H1 (cell line): ENCODE data around the gene SMIM41. TPM values are rescaled to one million over a fixed set of nuclear protein-coding genes. Genes with fewer than 3 reads are reported as not detected.

ENCODE experiments used
- CTCF ChIA-PET: fragments of 300-600 bp; sonication (Branson Sonifier 250); formaldehyde crosslinking; loops from one replicate; lab custom pipeline; 2021; ENCODE audit not compliant: partially characterized antibody; lab: Charles Lee
- POLR2A ChIA-PET: fragments of 300-600 bp; sonication (Branson Sonifier 250); formaldehyde crosslinking; loops from one replicate; lab custom pipeline; 2021; ENCODE audit warnings: inconsistent platforms; ENCODE audit not compliant: partially characterized antibody; lab: Charles Lee
- DNase-seq, 2 experiments: peaks; one replicate each; pipeline versions ENCODE4 v3.0.0 to v3.0.0-alpha.2; 2010 to 2022; ENCODE audit warnings: low spot score in 2 of 2, low read depth in 1 of 2, mixed read lengths in 1 of 2
- FAIRE-seq: peaks from 2 replicates; lab custom pipeline; 2011; peaks lifted over from hg19 to GRCh38; lab: Jason Lieb, UNC
- H2AFZ ChIP-seq: 2 replicates; pipeline ENCODE4 v1.8.1; 2012; ENCODE audit warnings: low read length, inconsistent platforms
- H2AK5ac ChIP-seq: 2 replicates; pipeline ENCODE4 v1.6.1; 2013; ENCODE audit warnings: low read depth, low read length
- H2BK120ac ChIP-seq: replicated peaks from 2 replicates; pipeline ENCODE3; 2013; ENCODE audit warnings: low read depth, low read length, inconsistent platforms
- H2BK12ac ChIP-seq: 2 replicates; pipeline ENCODE4 v1.6.1; 2013; ENCODE audit warnings: low read depth, low read length
- H2BK15ac ChIP-seq: 2 replicates; pipeline ENCODE4 v1.6.1; 2013; ENCODE audit warnings: low read length
- H2BK20ac ChIP-seq: 2 replicates; pipeline ENCODE4 v1.6.1; 2013; ENCODE audit warnings: low read length
- H2BK5ac ChIP-seq: 2 replicates; pipeline ENCODE4 v1.6.1; 2013; ENCODE audit warnings: low read depth, low read length
- H3K14ac ChIP-seq: 2 replicates; pipeline ENCODE4 v1.6.1; 2013; ENCODE audit warnings: inconsistent platforms; ENCODE audit not compliant: insufficient read length
- H3K18ac ChIP-seq: 2 replicates; pipeline ENCODE4 v1.6.1; 2013; ENCODE audit warnings: low read length; ENCODE audit errors: extremely low read depth
- H3K23ac ChIP-seq: 2 replicates; pipeline ENCODE4 v1.6.1; 2013; ENCODE audit warnings: inconsistent platforms; ENCODE audit not compliant: insufficient read length
- H3K23me2 ChIP-seq: 2 replicates; pipeline ENCODE4 v1.6.1; 2013; ENCODE audit warnings: low read depth, low read length
- H3K27ac ChIP-seq: 2 replicates; pipeline ENCODE4 v1.6.1; 2011; ENCODE audit warnings: low read depth, low read length, inconsistent platforms
- H3K27me3 ChIP-seq, 4 experiments: replicated peaks in 1 of 4; 1 replicate in 1 of 4; 2 replicates in 3 of 4; pipeline versions ENCODE4 v1.6.1 to v1.8.1; 2011 to 2013; ENCODE audit warnings: low read length in 3 of 4, mild to moderate bottlenecking in 3 of 4, inconsistent platforms in 2 of 4, mixed read lengths in 2 of 4, moderate library complexity in 1 of 4; ENCODE audit not compliant: control insufficient read depth in 3 of 4, insufficient read depth in 3 of 4; ENCODE audit errors: extremely low read depth in 1 of 4
- H3K36me3 ChIP-seq, 4 experiments: 2 replicates each; pipeline versions ENCODE4 v1.6.1 to v1.8.1; 2011 to 2013; ENCODE audit warnings: mild to moderate bottlenecking in 4 of 4, low read length in 3 of 4, moderate library complexity in 2 of 4, control low read depth in 1 of 4, inconsistent platforms in 1 of 4; ENCODE audit not compliant: insufficient read depth in 4 of 4, control insufficient read depth in 2 of 4
- H3K4ac ChIP-seq: replicated peaks from 2 replicates; pipeline ENCODE3; 2013; ENCODE audit warnings: low read length, low read depth, mixed read lengths, inconsistent platforms; ENCODE audit not compliant: insufficient read length
- H3K4me1 ChIP-seq, 4 experiments: replicated peaks in 1 of 4; 1 replicate in 1 of 4; 2 replicates in 3 of 4; pipeline versions ENCODE4 v1.6.1 to v1.8.1; 2011 to 2013; ENCODE audit warnings: low read length in 3 of 4, inconsistent platforms in 2 of 4, mixed read lengths in 1 of 4; ENCODE audit not compliant: insufficient read depth in 4 of 4, control insufficient read depth in 3 of 4
- H3K4me2 ChIP-seq, 2 experiments: 2 replicates each; pipeline versions ENCODE4 v1.6.1 to v1.8.1; 2011 to 2013; ENCODE audit warnings: low read depth in 2 of 2, low read length in 2 of 2, control low read depth in 1 of 2, inconsistent platforms in 1 of 2, mild to moderate bottlenecking in 1 of 2; ENCODE audit not compliant: insufficient read depth in 1 of 2
- H3K4me3 ChIP-seq, 4 experiments: fragments of 200-600, 300-600 bp in 1 of 4; sonication (generic), shearing (Covaris generic), sonication (Bioruptor Twin) in 1 of 4; 2 replicates each; pipeline versions ENCODE4 v1.5.1 to v1.8.1; 2011 to 2016; ENCODE audit warnings: low read length in 4 of 4, low read depth in 3 of 4, control low read depth in 2 of 4, inconsistent platforms in 2 of 4, mild to moderate bottlenecking in 2 of 4, mixed read lengths in 1 of 4, moderate library complexity in 1 of 4; ENCODE audit not compliant: insufficient read depth in 2 of 4; ENCODE audit errors: extremely low read depth in 1 of 4
- H3K56ac ChIP-seq: replicated peaks from 2 replicates; pipeline ENCODE3; 2013; ENCODE audit warnings: low read depth, mild to moderate bottlenecking, mixed read lengths, low read length, inconsistent platforms; ENCODE audit not compliant: insufficient read length
- H3K79me1 ChIP-seq: 2 replicates; pipeline ENCODE4 v1.6.1; 2013; ENCODE audit warnings: low read depth, low read length, control low read depth
- H3K79me2 ChIP-seq, 2 experiments: 2 replicates each; pipeline versions ENCODE4 v1.6.1 to v1.8.1; 2012 to 2013; ENCODE audit warnings: low read length in 2 of 2, mild to moderate bottlenecking in 2 of 2, inconsistent platforms in 1 of 2; ENCODE audit not compliant: insufficient read depth in 2 of 2, control insufficient read depth in 1 of 2
- H3K9ac ChIP-seq, 4 experiments: replicated peaks in 1 of 4; 1 replicate in 1 of 4; 2 replicates in 3 of 4; pipeline versions ENCODE4 v1.6.1 to v1.8.1; 2011 to 2013; ENCODE audit warnings: low read depth in 3 of 4, low read length in 3 of 4, control low read depth in 2 of 4, mild to moderate bottlenecking in 2 of 4, moderate library complexity in 2 of 4, inconsistent platforms in 1 of 4; ENCODE audit errors: extremely low read depth in 1 of 4
- H3K9me3 ChIP-seq, 2 experiments: 2 replicates each; pipeline versions ENCODE4 v1.6.1 to v1.8.1; 2012 to 2013; ENCODE audit warnings: mild to moderate bottlenecking in 2 of 2, moderate library complexity in 2 of 2, control low read depth in 1 of 2, inconsistent platforms in 1 of 2, low read depth in 1 of 2, low read length in 1 of 2, mixed read lengths in 1 of 2; ENCODE audit not compliant: insufficient read depth in 2 of 2
- H4K20me1 ChIP-seq, 2 experiments: replicated peaks in 1 of 2; 2 replicates each; pipeline versions ENCODE3 to v1.8.1; 2011 to 2013; ENCODE audit warnings: inconsistent platforms in 2 of 2, low read length in 2 of 2, mild to moderate bottlenecking in 1 of 2; ENCODE audit not compliant: insufficient read depth in 2 of 2, control insufficient read depth in 1 of 2
- H4K5ac ChIP-seq: 2 replicates; pipeline ENCODE4 v1.6.1; 2013; ENCODE audit warnings: low read length, low read depth, mixed read lengths, inconsistent platforms; ENCODE audit not compliant: insufficient read length
- H4K8ac ChIP-seq: 2 replicates; pipeline ENCODE4 v1.8.0; 2013; ENCODE audit warnings: mild to moderate bottlenecking, moderate library complexity, low read length, inconsistent platforms; ENCODE audit not compliant: insufficient read depth; ENCODE audit errors: extremely low read depth
- H4K91ac ChIP-seq: replicated peaks from 2 replicates; pipeline ENCODE3; 2013; ENCODE audit warnings: low read length, mixed read lengths, inconsistent platforms; ENCODE audit not compliant: insufficient read length
- ATF3 ChIP-seq: IDR thresholded peaks from 2 replicates; pipeline ENCODE4 v1.6.1; 2011; ENCODE audit warnings: low read depth, mild to moderate bottlenecking, low read length; ENCODE audit not compliant: insufficient read depth
- E2F6 ChIP-seq: IDR thresholded peaks from 2 replicates; pipeline ENCODE4 v1.6.1; 2012; ENCODE audit warnings: inconsistent platforms
- EGR1 ChIP-seq: IDR thresholded peaks from 2 replicates; pipeline ENCODE4 v1.6.1; 2011; ENCODE audit warnings: low read depth, low read length, borderline replicate concordance
- GTF2F1 ChIP-seq: IDR thresholded peaks from 2 replicates; pipeline ENCODE4 v1.6.1; 2012; ENCODE audit warnings: low read depth, low read length, improper control_type of control experiment, borderline replicate concordance
- HDAC2 ChIP-seq, 2 experiments: fragments of 300-600 bp in 1 of 2; sonication (generic) in 1 of 2; IDR thresholded peaks; 2 replicates each; pipeline ENCODE4 v1.6.1; 2011 to 2012; ENCODE audit warnings: low read depth in 2 of 2, low read length in 2 of 2, mild to moderate bottlenecking in 2 of 2, moderate library complexity in 2 of 2, borderline replicate concordance in 1 of 2, inconsistent platforms in 1 of 2
- HDAC6 ChIP-seq: IDR thresholded peaks from one replicate; pipeline ENCODE4 v1.7.1; 2012; ENCODE audit warnings: low read depth, mild to moderate bottlenecking, inconsistent platforms, low read length, moderate library complexity
- JUN ChIP-seq: IDR thresholded peaks from 2 replicates; pipeline ENCODE4 v1.6.1; 2011; ENCODE audit warnings: low read depth, mild to moderate bottlenecking, improper control_type of control experiment, low read length
- NRF1 ChIP-seq: IDR thresholded peaks from 2 replicates; pipeline ENCODE4 v1.6.1; 2011; ENCODE audit warnings: mild to moderate bottlenecking, low read depth, low read length, improper control_type of control experiment
- RBBP5 ChIP-seq: IDR thresholded peaks from 2 replicates; pipeline ENCODE4 v1.7.1; 2012; ENCODE audit warnings: low read depth, mild to moderate bottlenecking, inconsistent platforms, low read length, moderate library complexity, borderline replicate concordance
- SIRT6 ChIP-seq: IDR thresholded peaks from one replicate; pipeline ENCODE4 v1.7.1; 2012; ENCODE audit warnings: low read length, inconsistent platforms
- SRF ChIP-seq: IDR thresholded peaks from 2 replicates; pipeline ENCODE4 v1.6.1; 2011; ENCODE audit warnings: mild to moderate bottlenecking, low read depth, low read length, moderate library complexity
- SUZ12 ChIP-seq: fragments of 200-600 bp; sonication (generic); IDR thresholded peaks from 2 replicates; pipeline ENCODE4 v1.6.1; 2012; ENCODE audit warnings: mild to moderate bottlenecking, inconsistent platforms, low read length, moderate library complexity, mixed read lengths
- WGBS, 2 experiments: shearing (Covaris generic) in 1 of 2; methylation state at CpG; one replicate each; pipeline versions ENCODE4 v1.1.6 to v1.1.7; 2013 to 2015; ENCODE audit warnings: low lambda C conversion rate in 2 of 2, mixed read lengths in 2 of 2, inconsistent platforms in 1 of 2, low coverage in 1 of 2, missing lambda C conversion rate in 1 of 2; ENCODE audit not compliant: insufficient replicate concordance in 2 of 2, insufficient coverage in 1 of 2, insufficient read length in 1 of 2; ENCODE audit errors: extremely low coverage in 1 of 2, missing lambda C conversion rate in 1 of 2; 5-methylcytosine and 5-hydroxymethylcytosine counted together
- polyA plus RNA-seq, 7 experiments: library from polyadenylated mRNA; depleted of rRNA in 3 of 7; stranded (reverse) in 5 of 7; unstranded in 2 of 7; fragments of >200 nt in 5 of 7; fragments of 200-250 nt in 2 of 7; gene quantifications; 1 replicate in 5 of 7; 2 replicates in 1 of 7; 4 replicates in 1 of 7; pipeline versions ENCODE4 v1.2.1 to v1.2.3, GENCODE V29; 2011 to 2013; ENCODE audit warnings: missing spikeins in 2 of 7, mixed read lengths in 2 of 7
- total RNA-seq: library from RNA; stranded (reverse); fragmentation: NEBNext Ultra II Directional; extraction: Animal tissue kit (Norgen Biotek cat#: 25700); gene quantifications from 2 replicates; pipeline ENCODE4 v1.2.1, GENCODE V29; 2021

The SMIM41 gene
- total and polyA plus RNA-seq, 2 of the 8 experiments (the other 6 are each of a cell fraction or from before 2014, with no cell fraction given): 0.28 to 0.98 TPM

DNA sequence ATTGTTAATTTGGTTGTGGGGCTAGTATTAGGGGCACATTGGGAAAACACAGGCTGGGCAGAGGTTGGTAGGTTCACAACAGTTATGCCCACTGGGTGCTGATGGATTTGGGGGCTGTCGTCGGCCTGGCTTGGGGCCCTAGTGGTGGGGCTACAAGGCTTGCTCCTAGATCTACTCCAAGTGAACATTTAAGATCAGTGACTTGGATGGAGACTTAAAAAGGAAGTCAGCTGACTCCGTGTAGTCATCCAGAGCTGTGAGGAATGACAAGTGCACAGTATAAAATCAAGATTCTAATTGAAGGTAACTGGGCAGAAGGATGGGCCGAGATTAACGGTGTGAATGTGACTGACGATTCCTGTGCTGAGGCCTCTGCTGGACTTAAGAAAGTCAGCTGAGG is 41.1 kb upstream of the SMIM41 start:
- Histone ChIP-seq H3K9me3 (no peaks in the 10 kb centered on the region), H3K4me2 (peak overlapping the region in 1 of 2 experiments; percentile 67; a peak in 1 of 4 replicates), H2AK5ac (no peak overlapping the region), H3K23me2 (peaks cover 2% of the 10 kb centered on the region; the same call in 1 of the 2 replicates), H3K14ac (no peak overlapping the region), H4K20me1 (peaks cover 4 to 12% of the 10 kb centered on the region in 2 experiments), H3K79me1 (peaks cover 4% of the 10 kb centered on the region), H2BK15ac (no peak overlapping the region), H3K4ac (no peak overlapping the region), H3K36me3 (no peaks in the 10 kb centered on the region), H2BK5ac (no peak overlapping the region), H3K4me1 (peaks cover 2 to 10% (median 5%) of the 10 kb centered on the region in 4 experiments; a peak in 6 of 7 replicates), H2BK120ac (no peak overlapping the region), H4K8ac (no peak overlapping the region), H3K18ac (no peak overlapping the region), H2BK12ac (no peak overlapping the region), H3K79me2 (peaks cover 0 to 24% of the 10 kb centered on the region in 2 experiments; a peak in 3 of 4 replicates), H3K23ac (no peak overlapping the region), H2AFZ (no peak overlapping the region), H3K27ac (no peak overlapping the region), H3K56ac (no peak overlapping the region), H2BK20ac (no peak overlapping the region), H3K4me3 (peak overlapping the region in 2 of 4 experiments; percentile 4 to 92; a peak in 3 of 8 replicates), H3K9ac (no peak overlapping the region), H4K5ac (no peak overlapping the region), H4K91ac (no peak overlapping the region), H3K27me3 (peaks cover 2 to 31% (median 21%) of the 10 kb centered on the region in 4 experiments; a peak in 6 of 7 replicates)
- POLR2A ChIA-PET: interaction anchor here (0.6 to 6.6 kb wide), 9 partner anchors 9 to 174 kb away, joined by 3 to 56 read pairs (median 12); partner anchors contain the start of genes ATG101, NR4A1 and SMIM41
- CTCF ChIA-PET: interaction anchor here (1.0 to 15.8 kb wide), 13 partner anchors 9 to 81 kb away, joined by 3 to 294 read pairs (median 5); partner anchors contain the start of gene ATG101
- WGBS, 2 experiments: 87% methylated on average over 6 of the region's 6 CpGs; no CpG with 5 or more reads in 1 of the 2 experiments
- DNase-seq (no peak), FAIRE-seq (no peak)
- TF ChIP-seq EGR1 (no peak), JUN (no peak), RBBP5 (no peak), HDAC2 (IDR thresholded peaks at IDR 0.05; ENCODE audit: borderline replicate concordance in 1 of 2, low read depth in 2 of 2, low read length in 2 of 2) (no peak), GTF2F1 (no peak), NRF1 (no peak), ATF3 (no peak), SRF (no peak), HDAC6 (no peak), E2F6 (no peak), SUZ12 (no peak), SIRT6 (no peak)
